HepG2 (cell line): ENCODE results near the gene TRAPPC3. TPM values are rescaled to one million over a fixed set of nuclear protein-coding genes. Genes with fewer than 3 reads are reported as not detected.

Experiments used
- ASH2L ChIP-seq: fragments of 300-600, 200-600 bp; sonication (generic); IDR thresholded peaks from 2 replicates; pipeline ENCODE4 v1.7.0; 2017; ENCODE audit warnings: low read depth, mild to moderate bottlenecking, moderate library complexity, mixed read lengths, low read length; ENCODE audit not compliant: insufficient read length
- EZH2 ChIP-seq: conservative IDR thresholded peaks from 2 replicates; pipeline ENCODE4 v1.6.1; 2012; ENCODE audit warnings: mild to moderate bottlenecking, low read depth, low read length, moderate library complexity
- FOSL1 ChIP-seq: sonication (generic); formaldehyde crosslinking; IDR thresholded peaks from 2 replicates; pipeline ENCODE4 v1.9.0; 2021; ENCODE audit warnings: missing genetic modification reagents, borderline replicate concordance
- FOSL2 ChIP-seq: sonication (generic); formaldehyde crosslinking; IDR thresholded peaks from 2 replicates; pipeline ENCODE4 v1.4.0; 2020; ENCODE audit warnings: missing genetic modification reagents
- GATA4 ChIP-seq: sonication (generic); IDR thresholded peaks from 2 replicates; pipeline ENCODE4 v1.6.1; 2016; ENCODE audit warnings: antibody characterized with exemption, low read depth, borderline replicate concordance
- HMG20A ChIP-seq: IDR thresholded peaks from 2 replicates; pipeline ENCODE4 v1.6.1; 2016; ENCODE audit warnings: borderline replicate concordance
- HMGA1 ChIP-seq: sonication (generic); formaldehyde crosslinking; conservative IDR thresholded peaks from 2 replicates; pipeline ENCODE4 v1.4.0; 2020; ENCODE audit warnings: missing genetic modification reagents
- KDM5A ChIP-seq: fragments of 200-600 bp; sonication (generic); IDR thresholded peaks from 2 replicates; pipeline ENCODE4 v1.7.0; 2018; ENCODE audit warnings: antibody characterized with exemption, mild to moderate bottlenecking, low read length, borderline replicate concordance
- NFRKB ChIP-seq: fragments of 450-650 bp; IDR thresholded peaks from 2 replicates; pipeline ENCODE4 v1.6.1; 2017
- PITX1 ChIP-seq: sonication (generic); formaldehyde crosslinking; IDR thresholded peaks from 2 replicates; pipeline ENCODE4 v1.5.1; 2020; ENCODE audit warnings: mild to moderate bottlenecking, missing genetic modification reagents
- RBFOX2 ChIP-seq: fragments of 200-400 bp; formaldehyde crosslinking; IDR thresholded peaks from 2 replicates; pipeline ENCODE4 v1.6.1; 2017; ENCODE audit warnings: low read depth, mild to moderate bottlenecking, low read length
- RFXANK ChIP-seq: IDR thresholded peaks from 2 replicates; pipeline ENCODE4 v1.6.1; 2016
- SNRNP70 ChIP-seq: fragments of 200-400 bp; formaldehyde crosslinking; IDR thresholded peaks from 2 replicates; pipeline ENCODE4 v1.6.1; 2017; ENCODE audit warnings: mild to moderate bottlenecking, low read depth, low read length, moderate library complexity
- SP5 ChIP-seq: IDR thresholded peaks from 2 replicates; pipeline ENCODE4 v1.6.1; 2016; ENCODE audit warnings: low read depth, borderline replicate concordance
- TEF ChIP-seq: sonication (generic); formaldehyde crosslinking; IDR thresholded peaks from 2 replicates; pipeline ENCODE4 v1.5.0; 2020; ENCODE audit warnings: missing genetic modification reagents
- ZKSCAN5 ChIP-seq: sonication (generic); formaldehyde crosslinking; IDR thresholded peaks from 2 replicates; pipeline ENCODE4 v1.5.1; 2020; ENCODE audit warnings: mild to moderate bottlenecking, missing genetic modification reagents
- ZNF251 ChIP-seq: sonication (generic); formaldehyde crosslinking; IDR thresholded peaks from 2 replicates; pipeline ENCODE4 v1.9.0; 2021; ENCODE audit warnings: mild to moderate bottlenecking, missing genetic modification reagents
- ZNF34 ChIP-seq: sonication (generic); formaldehyde crosslinking; IDR thresholded peaks from 2 replicates; pipeline ENCODE4 v1.4.0; 2020; ENCODE audit warnings: mild to moderate bottlenecking, missing genetic modification reagents, borderline replicate concordance
- ZNF724P ChIP-seq: sonication (generic); formaldehyde crosslinking; IDR thresholded peaks from 2 replicates; pipeline ENCODE4 v1.8.0; 2022; ENCODE audit warnings: missing genetic modification reagents, borderline replicate concordance
- ZNF816 ChIP-seq: sonication (generic); formaldehyde crosslinking; IDR thresholded peaks from 2 replicates; pipeline ENCODE4 v1.8.0; 2022; ENCODE audit warnings: missing genetic modification reagents, mild to moderate bottlenecking, borderline replicate concordance
- ZZZ3 ChIP-seq: sonication (generic); formaldehyde crosslinking; IDR thresholded peaks from 2 replicates; pipeline ENCODE4 v1.4.0; 2020; ENCODE audit warnings: missing genetic modification reagents, mild to moderate bottlenecking, borderline replicate concordance
- polyA plus RNA-seq, 8 experiments: library from polyadenylated mRNA; depleted of rRNA in 3 of 8; stranded (reverse) in 7 of 8; unstranded in 1 of 8; fragments of >200 nt; fragmentation: Illumina TruSeq in 4 of 8; extraction: Trizol in 4 of 8; gene quantifications; 2 replicates each; pipeline versions ENCODE4 v1.2.1 to v1.2.3, GENCODE V29; 2011 to 2016; ENCODE audit warnings: low read depth in 4 of 8, missing spikeins in 1 of 8, mixed read lengths in 1 of 8; ENCODE audit not compliant: insufficient read depth in 1 of 8
- total RNA-seq, 5 experiments: library from RNA; depleted of rRNA; stranded (reverse); fragments of >200 nt; fragmentation: Illumina TruSeq; extraction: Trizol; gene quantifications; 2 replicates each; pipeline ENCODE4 v1.2.3, GENCODE V29; 2016; ENCODE audit warnings: low read depth in 1 of 5
- TF ChIP-seq, protein P1 (sequence below): IDR thresholded peaks from 2 replicates; pipeline ENCODE4 v1.6.1; 2016; ENCODE audit warnings: mild to moderate bottlenecking, missing biosample characterization, missing genetic modification reagents
- TF ChIP-seq, protein P2 (sequence below): sonication (generic); formaldehyde crosslinking; IDR thresholded peaks from 2 replicates; pipeline ENCODE4 v1.5.0; 2020; ENCODE audit warnings: mild to moderate bottlenecking, missing genetic modification reagents
- TF ChIP-seq, protein P3 (sequence below): sonication (generic); formaldehyde crosslinking; IDR thresholded peaks from 2 replicates; pipeline ENCODE4 v1.4.0; 2020; ENCODE audit warnings: mild to moderate bottlenecking, missing genetic modification reagents
- TF ChIP-seq, protein P4 (sequence below): sonication (generic); formaldehyde crosslinking; IDR thresholded peaks from 2 replicates; pipeline ENCODE4 v1.5.1; 2020; ENCODE audit warnings: missing genetic modification reagents, mild to moderate bottlenecking, borderline replicate concordance

Gene TRAPPC3
- total and polyA plus RNA-seq, 2 of the 13 experiments (the other 11 are each of a cell fraction or from before 2014, with no cell fraction given), result 53.7 to 62.4 TPM

GRCh38 chr1:36187800-36188593 lies 38.7 kb upstream of the TRAPPC3 start (continued):
- TF ChIP-seq NFRKB, result no peak
- no peak for TF ChIP-seq ZKSCAN5 (CRISPR knock-in tag)
- no peak for TF ChIP-seq ZNF251
- TF ChIP-seq HMG20A, result no peak; the same call in 1 of the 2 replicates
- no peak for TF ChIP-seq ZNF724P (CRISPR knock-in tag)
- TF ChIP-seq, protein P1, sequence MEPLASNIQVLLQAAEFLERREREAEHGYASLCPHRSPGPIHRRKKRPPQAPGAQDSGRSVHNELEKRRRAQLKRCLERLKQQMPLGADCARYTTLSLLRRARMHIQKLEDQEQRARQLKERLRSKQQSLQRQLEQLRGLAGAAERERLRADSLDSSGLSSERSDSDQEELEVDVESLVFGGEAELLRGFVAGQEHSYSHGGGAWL (CRISPR knock-in tag), result no peak
- no peak for TF ChIP-seq PITX1
- TF ChIP-seq FOSL1 (CRISPR knock-in tag), result no peak
- TF ChIP-seq ZNF816, result no peak
- no peak for TF ChIP-seq HMGA1 (CRISPR knock-in tag)
- TF ChIP-seq RBFOX2, result no peak
- no peak for TF ChIP-seq ZNF34
- TF ChIP-seq SP5, result no peak
- TF ChIP-seq RFXANK (CRISPR knock-in tag), result no peak
- peak; percentile 44; the same call in 1 of the 2 replicates for TF ChIP-seq ZZZ3 (CRISPR knock-in tag)
- TF ChIP-seq GATA4, result no peak
- peak; percentile 52; the same call in 1 of the 2 replicates for TF ChIP-seq FOSL2 (CRISPR knock-in tag)
- TF ChIP-seq ASH2L, result no peak
- TF ChIP-seq, protein P2, sequence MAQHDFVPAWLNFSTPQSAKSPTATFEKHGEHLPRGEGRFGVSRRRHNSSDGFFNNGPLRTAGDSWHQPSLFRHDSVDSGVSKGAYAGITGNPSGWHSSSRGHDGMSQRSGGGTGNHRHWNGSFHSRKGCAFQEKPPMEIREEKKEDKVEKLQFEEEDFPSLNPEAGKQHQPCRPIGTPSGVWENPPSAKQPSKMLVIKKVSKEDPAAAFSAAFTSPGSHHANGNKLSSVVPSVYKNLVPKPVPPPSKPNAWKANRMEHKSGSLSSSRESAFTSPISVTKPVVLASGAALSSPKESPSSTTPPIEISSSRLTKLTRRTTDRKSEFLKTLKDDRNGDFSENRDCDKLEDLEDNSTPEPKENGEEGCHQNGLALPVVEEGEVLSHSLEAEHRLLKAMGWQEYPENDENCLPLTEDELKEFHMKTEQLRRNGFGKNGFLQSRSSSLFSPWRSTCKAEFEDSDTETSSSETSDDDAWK (CRISPR knock-in tag), result no peak
- TF ChIP-seq, protein P3, sequence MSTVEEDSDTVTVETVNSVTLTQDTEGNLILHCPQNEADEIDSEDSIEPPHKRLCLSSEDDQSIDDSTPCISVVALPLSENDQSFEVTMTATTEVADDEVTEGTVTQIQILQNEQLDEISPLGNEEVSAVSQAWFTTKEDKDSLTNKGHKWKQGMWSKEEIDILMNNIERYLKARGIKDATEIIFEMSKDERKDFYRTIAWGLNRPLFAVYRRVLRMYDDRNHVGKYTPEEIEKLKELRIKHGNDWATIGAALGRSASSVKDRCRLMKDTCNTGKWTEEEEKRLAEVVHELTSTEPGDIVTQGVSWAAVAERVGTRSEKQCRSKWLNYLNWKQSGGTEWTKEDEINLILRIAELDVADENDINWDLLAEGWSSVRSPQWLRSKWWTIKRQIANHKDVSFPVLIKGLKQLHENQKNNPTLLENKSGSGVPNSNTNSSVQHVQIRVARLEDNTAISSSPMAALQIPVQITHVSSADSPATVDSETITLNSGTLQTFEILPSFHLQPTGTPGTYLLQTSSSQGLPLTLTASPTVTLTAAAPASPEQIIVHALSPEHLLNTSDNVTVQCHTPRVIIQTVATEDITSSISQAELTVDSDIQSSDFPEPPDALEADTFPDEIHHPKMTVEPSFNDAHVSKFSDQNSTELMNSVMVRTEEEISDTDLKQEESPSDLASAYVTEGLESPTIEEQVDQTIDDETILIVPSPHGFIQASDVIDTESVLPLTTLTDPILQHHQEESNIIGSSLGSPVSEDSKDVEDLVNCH, result no peak
- TF ChIP-seq KDM5A, result no peak
- TF ChIP-seq EZH2, result no peak
- TF ChIP-seq, protein P4, sequence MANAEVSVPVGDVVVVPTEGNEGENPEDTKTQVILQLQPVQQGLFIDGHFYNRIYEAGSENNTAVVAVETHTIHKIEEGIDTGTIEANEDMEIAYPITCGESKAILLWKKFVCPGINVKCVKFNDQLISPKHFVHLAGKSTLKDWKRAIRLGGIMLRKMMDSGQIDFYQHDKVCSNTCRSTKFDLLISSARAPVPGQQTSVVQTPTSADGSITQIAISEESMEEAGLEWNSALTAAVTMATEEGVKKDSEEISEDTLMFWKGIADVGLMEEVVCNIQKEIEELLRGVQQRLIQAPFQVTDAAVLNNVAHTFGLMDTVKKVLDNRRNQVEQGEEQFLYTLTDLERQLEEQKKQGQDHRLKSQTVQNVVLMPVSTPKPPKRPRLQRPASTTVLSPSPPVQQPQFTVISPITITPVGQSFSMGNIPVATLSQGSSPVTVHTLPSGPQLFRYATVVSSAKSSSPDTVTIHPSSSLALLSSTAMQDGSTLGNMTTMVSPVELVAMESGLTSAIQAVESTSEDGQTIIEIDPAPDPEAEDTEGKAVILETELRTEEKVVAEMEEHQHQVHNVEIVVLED (CRISPR knock-in tag), result peak; percentile 55; the same call in 1 of the 2 replicates
- no peak for TF ChIP-seq SNRNP70
- TF ChIP-seq TEF (CRISPR knock-in tag), result no peak
